IMR-90 (cell line): ENCODE measurements around the gene UGT3A1. TPM values are rescaled to one million over a fixed set of nuclear protein-coding genes. Genes with fewer than 3 reads are reported as not detected.

Source experiments
- ATAC-seq: fragments of 200-7000 bp; cut with Tn5 transposase; 2 replicates; pipeline ENCODE4 v1.9.1; 2020; ENCODE audit warnings: low read depth, mild to moderate bottlenecking, moderate library complexity
- BruUV-seq: library from RNA; stranded (reverse); fragments of 400-500 nt; replicated peaks from 2 replicates; lab custom pipeline; 2021; lab: Mats Ljungman, UMichigan
- CTCF ChIA-PET: fragments of 300-600 bp; formaldehyde crosslinking; extraction: SDS; loops from one replicate; lab custom pipeline; 2021; ENCODE audit warnings: antibody characterized with exemption; lab: Yijun Ruan, JAX
- POLR2A ChIA-PET: fragments of 300-600 bp; sonication (Branson Sonifier 250); formaldehyde crosslinking; loops from one replicate; lab custom pipeline; 2022; ENCODE audit warnings: antibody characterized with exemption; ENCODE audit not compliant: unreplicated experiment; lab: Charles Lee
- DNase-seq: peaks from one replicate; pipeline ENCODE4 v3.0.0; 2013
- H2AFZ ChIP-seq: replicated peaks from 2 replicates; pipeline ENCODE3; 2013; ENCODE audit warnings: low read length, mild to moderate bottlenecking; ENCODE audit not compliant: poor library complexity
- H2AK5ac ChIP-seq: 2 replicates; pipeline ENCODE4 v1.6.1; 2013; ENCODE audit warnings: low read depth, low read length, inconsistent platforms
- H2AK9ac ChIP-seq: replicated peaks from 2 replicates; pipeline ENCODE3; 2013; ENCODE audit warnings: mild to moderate bottlenecking, low read depth, low read length, moderate library complexity; ENCODE audit not compliant: poor library complexity
- H2BK120ac ChIP-seq: 2 replicates; pipeline ENCODE4 v1.6.1; 2013; ENCODE audit warnings: low read depth, low read length, inconsistent platforms
- H2BK15ac ChIP-seq: 3 replicates; pipeline ENCODE4 v1.6.1; 2013; ENCODE audit warnings: low read depth, low read length, inconsistent platforms
- H2BK20ac ChIP-seq: 2 replicates; pipeline ENCODE4 v1.6.1; 2013; ENCODE audit warnings: low read depth, mild to moderate bottlenecking, inconsistent platforms, low read length, moderate library complexity
- H2BK5ac ChIP-seq: 2 replicates; pipeline ENCODE4 v1.6.1; 2013; ENCODE audit warnings: mild to moderate bottlenecking, low read depth, low read length, inconsistent platforms; ENCODE audit not compliant: poor library complexity, severe bottlenecking
- H3K14ac ChIP-seq: replicated peaks from 2 replicates; pipeline ENCODE4 v1.6.1; 2013; ENCODE audit warnings: low read depth, low read length, inconsistent platforms
- H3K18ac ChIP-seq: 2 replicates; pipeline ENCODE4 v1.6.1; 2013; ENCODE audit warnings: low read depth, low read length, control low read depth
- H3K23ac ChIP-seq: 2 replicates; pipeline ENCODE4 v1.6.1; 2013; ENCODE audit warnings: low read depth, low read length, inconsistent platforms
- H3K27ac ChIP-seq: 2 replicates; pipeline ENCODE4 v1.5.1; 2013; ENCODE audit warnings: mild to moderate bottlenecking, control low read depth, low read length; ENCODE audit not compliant: insufficient read depth
- H3K27me3 ChIP-seq: 2 replicates; pipeline ENCODE4 v1.6.1; 2013; ENCODE audit warnings: low read length; ENCODE audit not compliant: control insufficient read depth, insufficient read depth
- H3K36me3 ChIP-seq: 2 replicates; pipeline ENCODE4 v1.6.1; 2013; ENCODE audit warnings: low read length, mixed read lengths; ENCODE audit not compliant: control insufficient read depth, insufficient read depth
- H3K4ac ChIP-seq: 2 replicates; pipeline ENCODE4 v1.6.1; 2013; ENCODE audit warnings: low read depth, low read length, inconsistent platforms
- H3K4me1 ChIP-seq: 2 replicates; pipeline ENCODE4 v1.6.1; 2013; ENCODE audit warnings: low read length, mixed read lengths; ENCODE audit not compliant: control insufficient read depth, insufficient read depth
- H3K4me2 ChIP-seq: 2 replicates; pipeline ENCODE4 v1.6.1; 2013; ENCODE audit warnings: low read depth, mild to moderate bottlenecking, control low read depth, low read length, moderate library complexity
- H3K4me3 ChIP-seq: 2 replicates; pipeline ENCODE4 v1.5.1; 2013; ENCODE audit warnings: low read depth, mild to moderate bottlenecking, control low read depth, low read length, moderate library complexity; ENCODE audit not compliant: insufficient read depth
- H3K56ac ChIP-seq: 2 replicates; pipeline ENCODE4 v1.6.1; 2013; ENCODE audit warnings: low read length, inconsistent platforms; ENCODE audit not compliant: insufficient read depth; ENCODE audit errors: extremely low read depth
- H3K79me1 ChIP-seq, 2 experiments: 2 replicates each; pipeline ENCODE4 v1.6.1; 2013; ENCODE audit warnings: low read length in 2 of 2, inconsistent platforms in 1 of 2, low read depth in 1 of 2
- H3K9ac ChIP-seq: 2 replicates; pipeline ENCODE4 v1.6.1; 2013; ENCODE audit warnings: low read depth, low read length, control low read depth
- H3K9me1 ChIP-seq: 2 replicates; pipeline ENCODE4 v1.6.1; 2013; ENCODE audit warnings: low read length, inconsistent platforms; ENCODE audit not compliant: insufficient read depth
- H3K9me3 ChIP-seq: 2 replicates; pipeline ENCODE4 v1.6.1; 2013; ENCODE audit warnings: low read length; ENCODE audit not compliant: control insufficient read depth, insufficient read depth
- H4K20me1 ChIP-seq: 2 replicates; pipeline ENCODE4 v1.6.1; 2013; ENCODE audit warnings: low read length, inconsistent platforms; ENCODE audit not compliant: insufficient read depth
- H4K5ac ChIP-seq: 2 replicates; pipeline ENCODE4 v1.6.1; 2013; ENCODE audit warnings: mild to moderate bottlenecking, low read depth, low read length, control low read depth
- H4K8ac ChIP-seq, 2 experiments: 2 replicates each; pipeline ENCODE4 v1.6.1; 2013; ENCODE audit warnings: low read depth in 2 of 2, low read length in 2 of 2, control low read depth in 1 of 2, inconsistent platforms in 1 of 2
- H4K91ac ChIP-seq: 2 replicates; pipeline ENCODE4 v1.6.1; 2013; ENCODE audit warnings: low read depth, low read length, inconsistent platforms; ENCODE audit not compliant: insufficient read depth
- BHLHE40 ChIP-seq: fragments of 150-350 bp; IDR thresholded peaks from 2 replicates; pipeline ENCODE4 v1.6.1; 2016; ENCODE audit warnings: mild to moderate bottlenecking, low read depth, low read length
- CEBPB ChIP-seq: IDR thresholded peaks from 2 replicates; pipeline ENCODE4 v1.6.1; 2012; ENCODE audit warnings: low read depth, low read length, improper control_type of control experiment
- CHD1 ChIP-seq: IDR thresholded peaks from 2 replicates; pipeline ENCODE4 v1.6.1; 2012; ENCODE audit warnings: low read depth, low read length, improper control_type of control experiment
- ELK1 ChIP-seq: fragments of 150-350 bp; IDR thresholded peaks from 2 replicates; pipeline ENCODE4 v1.6.1; 2016; ENCODE audit warnings: low read depth, mild to moderate bottlenecking, low read length, moderate library complexity, borderline replicate concordance
- FOS ChIP-seq: fragments of 150-350 bp; IDR thresholded peaks from 2 replicates; pipeline ENCODE4 v1.6.1; 2016; ENCODE audit warnings: low read depth, low read length
- MAFK ChIP-seq: IDR thresholded peaks from 2 replicates; pipeline ENCODE4 v1.6.1; 2012; ENCODE audit warnings: low read depth, low read length, improper control_type of control experiment
- MXI1 ChIP-seq: IDR thresholded peaks from 2 replicates; pipeline ENCODE4 v1.6.1; 2012; ENCODE audit warnings: low read depth, mild to moderate bottlenecking, low read length, moderate library complexity, borderline replicate concordance
- NFE2L2 ChIP-seq: fragments of 150-350 bp; IDR thresholded peaks from 2 replicates; pipeline ENCODE4 v1.6.1; 2016; ENCODE audit warnings: low read depth, mild to moderate bottlenecking, low read length
- POLR2A ChIP-seq: IDR thresholded peaks from 2 replicates; pipeline ENCODE4 v1.6.1; 2012; ENCODE audit warnings: mild to moderate bottlenecking, low read depth, low read length
- RAD21 ChIP-seq: IDR thresholded peaks from 2 replicates; pipeline ENCODE4 v1.6.1; 2012; ENCODE audit warnings: low read length, improper control_type of control experiment
- RCOR1 ChIP-seq: IDR thresholded peaks from 2 replicates; pipeline ENCODE4 v1.6.1; 2012; ENCODE audit warnings: mild to moderate bottlenecking, low read length, improper control_type of control experiment; ENCODE audit not compliant: insufficient replicate concordance
- RFX5 ChIP-seq: IDR thresholded peaks from 2 replicates; pipeline ENCODE4 v1.8.0; 2012; ENCODE audit warnings: low read depth, mild to moderate bottlenecking, low read length, moderate library complexity
- SMC3 ChIP-seq: fragments of 150-350 bp; IDR thresholded peaks from 2 replicates; pipeline ENCODE4 v1.6.1; 2016; ENCODE audit warnings: low read depth, mild to moderate bottlenecking, antibody characterized with exemption, low read length, moderate library complexity
- WGBS, 2 experiments: methylation state at CpG; one replicate each; pipeline versions ENCODE4 v1.1.5 to v1.1.7; 2013; ENCODE audit warnings: missing lambda C conversion rate in 2 of 2; ENCODE audit not compliant: insufficient read length in 1 of 2; ENCODE audit errors: extremely low coverage in 2 of 2; 5-methylcytosine and 5-hydroxymethylcytosine counted together
- dilution Hi-C: fragments of 300-500 bp; cut with HindIII; formaldehyde crosslinking; loops from one replicate; pipeline ENCODE4 v1.14.3; 2018; ENCODE audit warnings: low sequenced_read_pairs; ENCODE audit not compliant: unreplicated experiment
- in situ Hi-C: fragments of 300-500 bp; cut with MboI; formaldehyde crosslinking; loops from 3 replicates; pipeline ENCODE4 v1.14.3; 2019; ENCODE audit warnings: low sequenced_read_pairs, inconsistent platforms, mixed read lengths
- intact Hi-C: fragments of 100-400 bp; cut with micrococcal nuclease; formaldehyde crosslinking; loops from 2 replicates; pipeline ENCODE4 v1.10.0; 2022
- polyA plus RNA-seq, 3 experiments: library from polyadenylated mRNA; depleted of rRNA; stranded (reverse); fragments of >200 nt; gene quantifications; 2 replicates each; pipeline ENCODE4 v1.2.3, GENCODE V29; 2012; ENCODE audit warnings: low replicate concordance in 1 of 3
- total RNA-seq: library from RNA; depleted of rRNA; stranded (reverse); fragments of >200 nt; gene quantifications from 2 replicates; pipeline ENCODE4 v1.2.3, GENCODE V29; 2012
- TF ChIP-seq, protein P1 (sequence below): fragments of 150-350 bp; IDR thresholded peaks from 2 replicates; pipeline ENCODE4 v1.6.1; 2017; ENCODE audit warnings: mild to moderate bottlenecking, antibody characterized with exemption, low read length, low read depth

The UGT3A1 gene
- total and polyA plus RNA-seq, 2 of the 4 experiments (the other 2 are of a cell fraction), result not detected

GRCh38 chr5:35908228-35908627 is 83.0 kb downstream of the UGT3A1 start:
- in situ Hi-C loops, result no loop called here

More at GRCh38 chr5:35908228-35908627, 83.0 kb downstream of the UGT3A1 start:
- H2AK5ac ChIP-seq, result no peak overlapping the region
- no peaks in the 10 kb centered on the region for H3K79me1 ChIP-seq
- H3K18ac ChIP-seq, result no peak overlapping the region
- H3K4me2 ChIP-seq, result no peak overlapping the region
- TF ChIP-seq POLR2A (no peak), MXI1 (no peak), CEBPB (no peak), SMC3 (no peak), RAD21 (no peak), FOS (no peak), RFX5 (no peak), RCOR1 (no peak), BHLHE40 (no peak), CHD1 (no peak), ELK1 (no peak), NFE2L2 (no peak), MAFK (no peak)
- TF ChIP-seq, protein P1, sequence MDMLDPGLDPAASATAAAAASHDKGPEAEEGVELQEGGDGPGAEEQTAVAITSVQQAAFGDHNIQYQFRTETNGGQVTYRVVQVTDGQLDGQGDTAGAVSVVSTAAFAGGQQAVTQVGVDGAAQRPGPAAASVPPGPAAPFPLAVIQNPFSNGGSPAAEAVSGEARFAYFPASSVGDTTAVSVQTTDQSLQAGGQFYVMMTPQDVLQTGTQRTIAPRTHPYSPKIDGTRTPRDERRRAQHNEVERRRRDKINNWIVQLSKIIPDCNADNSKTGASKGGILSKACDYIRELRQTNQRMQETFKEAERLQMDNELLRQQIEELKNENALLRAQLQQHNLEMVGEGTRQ, result no peak
- dilution Hi-C loops, result no loop called here
- H2BK120ac ChIP-seq, result no peak overlapping the region
- H3K56ac ChIP-seq, result no peak overlapping the region
- CTCF ChIA-PET, result interaction anchor here (1.1 to 1.5 kb wide), 3 partner anchors 10 to 46 kb away, joined by 4 to 5 read pairs (median 5); no protein-coding TSS in a partner anchor
- H3K4me1 ChIP-seq, result no peaks in the 10 kb centered on the region
- no peak overlapping the region for H3K4ac ChIP-seq
- no peaks in the 10 kb centered on the region for H3K9me1 ChIP-seq
- no peak overlapping the region for H3K14ac ChIP-seq
- ATAC-seq (no peak), DNase-seq (no peak)
- no peaks in the 10 kb centered on the region for H3K36me3 ChIP-seq
- POLR2A ChIA-PET, result no interaction called here
- H3K23ac ChIP-seq, result no peak overlapping the region
- H4K91ac ChIP-seq, result no peak overlapping the region
- H4K5ac ChIP-seq, result no peak overlapping the region
- intact Hi-C loops, result no loop called here
- no peak overlapping the region for H2AK9ac ChIP-seq
- no peak overlapping the region for H3K27ac ChIP-seq
- H2BK20ac ChIP-seq, result no peak overlapping the region
- no peak overlapping the region for H2AFZ ChIP-seq
- no peak overlapping the region for H2BK15ac ChIP-seq
- H2BK5ac ChIP-seq, result no peak overlapping the region
- WGBS, 2 experiments, result no CpG with 5 or more reads among the region's 1 CpG
- no peak overlapping the region for H3K4me3 ChIP-seq
- no peaks in the 10 kb centered on the region for H4K20me1 ChIP-seq
- H4K8ac ChIP-seq, result no peak overlapping the region
- no peaks in the 10 kb centered on the region for H3K27me3 ChIP-seq
- H3K9ac ChIP-seq, result no peak overlapping the region
- no TSS peak for BruUV-seq
- peaks cover 3% of the 10 kb centered on the region; the same call in 1 of the 2 replicates for H3K9me3 ChIP-seq
